ENCODE measurements around the gene RRAD. TPM values are rescaled to one million over a fixed set of nuclear protein-coding genes. Genes with fewer than 3 reads are reported as not detected.

The RRAD gene
- total and polyA plus RNA-seq, 2 donors (not counting 3 experiments of a cell fraction or from before 2014, with no cell fraction given) = 0.22 to 0.48 TPM

DNA sequence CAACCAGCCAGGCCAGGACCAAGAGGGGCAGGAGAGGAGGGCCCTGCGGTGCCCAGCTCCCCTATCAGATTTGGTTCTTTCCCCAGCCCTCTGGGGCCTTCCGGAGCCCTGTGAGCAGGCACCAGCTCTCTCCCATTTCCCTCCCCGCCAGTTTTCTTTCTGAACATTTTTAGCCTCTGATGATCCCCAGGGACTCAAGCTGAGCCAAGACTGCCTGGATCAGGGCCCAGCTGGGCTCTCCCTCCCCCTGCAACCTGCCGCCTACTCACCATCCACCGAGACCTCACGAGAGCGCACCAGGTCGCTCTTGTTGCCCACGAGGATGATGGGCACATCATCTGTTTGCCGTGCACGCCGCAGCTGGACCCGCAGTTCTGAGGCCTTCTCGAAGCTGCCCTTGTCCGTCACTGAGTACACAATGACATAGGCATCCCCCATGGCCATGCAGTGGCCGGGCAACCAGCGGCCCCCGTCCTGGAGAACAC is 2.0 kb downstream of the RRAD start:
- Histone ChIP-seq H3K4me2 (ENCODE audit: insufficient read depth, low read length) (no peak overlapping the region), H3K79me2 (ENCODE audit: control insufficient read depth, insufficient read depth, low read length) (no peaks in the 10 kb centered on the region), H3K9me1 (replicated peaks; ENCODE audit: control insufficient read depth, extremely low read depth, insufficient read depth, low read length) (no peaks in the 10 kb centered on the region), H4K20me1 (replicated peaks; ENCODE audit: control insufficient read depth, extremely low read depth, insufficient read depth, low read length) (no peaks in the 10 kb centered on the region), H3K4me3 (replicated peaks in 1 of 3; ENCODE audit: insufficient read depth in 1 of 3, low read depth in 1 of 3, low read length in 3 of 3) (no peak overlapping the region), H3K27ac (ENCODE audit: insufficient read depth, low read depth, low read length) (no peak overlapping the region), H3K9me3 (replicated peaks; ENCODE audit: control insufficient read depth, insufficient read depth, low read length) (no peaks in the 10 kb centered on the region), H3K27me3 (ENCODE audit: control insufficient read depth in 2 of 2, insufficient read depth in 2 of 2, low read length in 2 of 2) (peaks cover 35 to 41% of the 10 kb centered on the region in 2 experiments), H3K4me1 (ENCODE audit: control insufficient read depth, extremely low read depth, insufficient read depth, low read length) (peaks cover 3% of the 10 kb centered on the region), H3K36me3 (ENCODE audit: control insufficient read depth in 2 of 2, extremely low read depth in 1 of 2, insufficient read depth in 2 of 2, low read length in 2 of 2) (no peaks in the 10 kb centered on the region), H2AFZ (ENCODE audit: low read depth, low read length) (no peak overlapping the region), H3K9ac (replicated peaks; ENCODE audit: extremely low read depth, insufficient read depth, low read length) (no peak overlapping the region)
- FAIRE-seq (no peak), DNase-seq (ENCODE audit: low read depth, low spot score) (no peak)
- dilution Hi-C loops (cut with MboI; ENCODE audit: extremely low pct_ligation_motif_present, low sequenced_read_pairs) (no loop called here), intact Hi-C loops (cut with micrococcal nuclease) (no loop called here)
- CTCF ChIA-PET = interaction anchor here (0.9 to 1.1 kb wide), 2 partner anchors 13 to 28 kb away, joined by 5 to 6 read pairs; no protein-coding TSS in a partner anchor
- no TSS peak for BruUV-seq (replicated peaks)
- TF ChIP-seq EZH2 (IDR thresholded peaks at IDR 0.05; ENCODE audit: borderline replicate concordance, low read depth, low read length, severe bottlenecking) (no peak), POLR2AphosphoS5 (IDR thresholded peaks at IDR 0.05; ENCODE audit: insufficient read depth, low read depth, low read length) (no peak), GATA2 (IDR thresholded peaks at IDR 0.05; ENCODE audit: insufficient read depth, insufficient read length, low read depth, low read length) (no peak)
- POLR2A ChIA-PET = no interaction called here

- H3K4me2 ChIP-seq (ENCODE audit: insufficient read depth, low read length) = no peak overlapping the region
- H3K4me1 ChIP-seq (ENCODE audit: control insufficient read depth, extremely low read depth, insufficient read depth, low read length) = peaks cover 3% of the 10 kb centered on the region
- no peaks in the 10 kb centered on the region for H4K20me1 ChIP-seq (replicated peaks; ENCODE audit: control insufficient read depth, extremely low read depth, insufficient read depth, low read length)
- no peaks in the 10 kb centered on the region for H3K79me2 ChIP-seq (ENCODE audit: control insufficient read depth, insufficient read depth, low read length)
- no peak for DNase-seq (ENCODE audit: low read depth, low spot score)
- intact Hi-C loops (cut with micrococcal nuclease) = no loop called here
- ChIA-PET POLR2A (no interaction called here), CTCF (interaction anchor here (1.0 to 5.2 kb wide), 5 partner anchors 12 to 42 kb away, joined by 3 to 25 read pairs (median 4); partner anchors contain the start of gene PDP2)
- FAIRE-seq = no peak
- no peaks in the 10 kb centered on the region for H3K9me1 ChIP-seq (replicated peaks; ENCODE audit: control insufficient read depth, extremely low read depth, insufficient read depth, low read length)
- no peaks in the 10 kb centered on the region for H3K36me3 ChIP-seq (ENCODE audit: control insufficient read depth in 2 of 2, extremely low read depth in 1 of 2, insufficient read depth in 2 of 2, low read length in 2 of 2)
- H3K4me3 ChIP-seq (replicated peaks in 1 of 3; ENCODE audit: insufficient read depth in 1 of 3, low read depth in 1 of 3, low read length in 3 of 3) = no peak overlapping the region
- no peak for TF ChIP-seq POLR2A (IDR thresholded peaks at IDR 0.05; ENCODE audit: low read depth, low read length)
- no peak for TF ChIP-seq GATA2 (IDR thresholded peaks at IDR 0.05; ENCODE audit: insufficient read depth, insufficient read length, low read depth, low read length)
- TF ChIP-seq FOS (IDR thresholded peaks at IDR 0.05; ENCODE audit: borderline replicate concordance, insufficient read depth, low read length) = no peak
- TF ChIP-seq, protein P1, sequence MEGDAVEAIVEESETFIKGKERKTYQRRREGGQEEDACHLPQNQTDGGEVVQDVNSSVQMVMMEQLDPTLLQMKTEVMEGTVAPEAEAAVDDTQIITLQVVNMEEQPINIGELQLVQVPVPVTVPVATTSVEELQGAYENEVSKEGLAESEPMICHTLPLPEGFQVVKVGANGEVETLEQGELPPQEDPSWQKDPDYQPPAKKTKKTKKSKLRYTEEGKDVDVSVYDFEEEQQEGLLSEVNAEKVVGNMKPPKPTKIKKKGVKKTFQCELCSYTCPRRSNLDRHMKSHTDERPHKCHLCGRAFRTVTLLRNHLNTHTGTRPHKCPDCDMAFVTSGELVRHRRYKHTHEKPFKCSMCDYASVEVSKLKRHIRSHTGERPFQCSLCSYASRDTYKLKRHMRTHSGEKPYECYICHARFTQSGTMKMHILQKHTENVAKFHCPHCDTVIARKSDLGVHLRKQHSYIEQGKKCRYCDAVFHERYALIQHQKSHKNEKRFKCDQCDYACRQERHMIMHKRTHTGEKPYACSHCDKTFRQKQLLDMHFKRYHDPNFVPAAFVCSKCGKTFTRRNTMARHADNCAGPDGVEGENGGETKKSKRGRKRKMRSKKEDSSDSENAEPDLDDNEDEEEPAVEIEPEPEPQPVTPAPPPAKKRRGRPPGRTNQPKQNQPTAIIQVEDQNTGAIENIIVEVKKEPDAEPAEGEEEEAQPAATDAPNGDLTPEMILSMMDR (IDR thresholded peaks at IDR 0.05; ENCODE audit: extremely low read depth in 1 of 2, insufficient read depth in 1 of 2, low read depth in 1 of 2, low read length in 2 of 2) = no peak
- no peak for TF ChIP-seq EZH2 (IDR thresholded peaks at IDR 0.05; ENCODE audit: borderline replicate concordance, low read depth, low read length, severe bottlenecking)
- TF ChIP-seq POLR2AphosphoS5 (IDR thresholded peaks at IDR 0.05; ENCODE audit: insufficient read depth, low read depth, low read length) = no peak
- no peak for TF ChIP-seq JUN (IDR thresholded peaks at IDR 0.05; ENCODE audit: borderline replicate concordance, insufficient read depth, insufficient read length, low read depth)
- TF ChIP-seq MYC (IDR thresholded peaks at IDR 0.05; ENCODE audit: low read depth, low read length) = no peak
- TF ChIP-seq, protein P2, sequence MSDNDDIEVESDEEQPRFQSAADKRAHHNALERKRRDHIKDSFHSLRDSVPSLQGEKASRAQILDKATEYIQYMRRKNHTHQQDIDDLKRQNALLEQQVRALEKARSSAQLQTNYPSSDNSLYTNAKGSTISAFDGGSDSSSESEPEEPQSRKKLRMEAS (IDR thresholded peaks at IDR 0.05; ENCODE audit: insufficient read depth, insufficient read length) = no peak
- H3K9ac ChIP-seq (replicated peaks; ENCODE audit: extremely low read depth, insufficient read depth, low read length) = no peak overlapping the region
- no peak overlapping the region for H3K27ac ChIP-seq (ENCODE audit: insufficient read depth, low read depth, low read length)
- H3K27me3 ChIP-seq (ENCODE audit: control insufficient read depth in 2 of 2, insufficient read depth in 2 of 2, low read length in 2 of 2) = peaks cover 35 to 41% of the 10 kb centered on the region in 2 experiments
- BruUV-seq (replicated peaks) = no TSS peak
- dilution Hi-C loops (cut with MboI; ENCODE audit: extremely low pct_ligation_motif_present, low sequenced_read_pairs) = no loop called here
- no peaks in the 10 kb centered on the region for H3K9me3 ChIP-seq (replicated peaks; ENCODE audit: control insufficient read depth, insufficient read depth, low read length)
- H2AFZ ChIP-seq (ENCODE audit: low read depth, low read length) = no peak overlapping the region
Measured at GRCh38 chr16:66921729-66922450, 3.4 kb downstream of the RRAD start.
